IPS DF 4.7 (cell line): ENCODE data around the gene ARHGEF19.

ENCODE experiments used
- DNase-seq: peaks from one replicate; pipeline ENCODE4 v3.0.0-alpha.2; 2013; ENCODE audit warnings: low spot score; ENCODE audit errors: extremely low read depth

ARHGEF19 gene

GRCh38 chr1:16244650-16245285, 32.3 kb upstream of the ARHGEF19 start:
- DNase-seq, result no peak

GRCh38 chr1:16243936-16244649, 31.6 kb upstream of the ARHGEF19 start:
- no peak for DNase-seq

DNA sequence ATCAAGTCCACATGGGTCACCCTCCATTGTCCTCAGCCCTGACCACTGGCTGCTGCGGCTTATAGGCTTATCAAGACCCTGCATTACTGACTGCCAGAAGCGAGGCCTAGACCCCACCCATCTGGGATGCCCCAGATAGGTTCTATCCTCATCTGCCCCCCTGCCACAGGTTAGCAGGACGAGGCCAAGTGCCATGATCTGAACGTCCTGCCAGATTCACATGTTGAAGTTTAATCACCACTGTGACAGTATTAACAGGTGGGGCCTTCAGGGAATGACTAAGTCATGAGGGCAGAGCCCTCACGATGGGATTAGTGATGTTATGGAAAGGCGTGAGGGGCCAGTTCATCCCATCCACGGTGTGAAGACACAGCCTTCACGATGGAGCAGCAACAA, 30.8 kb upstream of the ARHGEF19 start:
- DNase-seq, result no peak

- no peak for DNase-seq
These were observed 30.2 kb upstream of the ARHGEF19 start for GRCh38 chr1:16242556-16243214.

GRCh38 chr1:16241221-16241708, 28.8 kb upstream of the ARHGEF19 start:
- DNase-seq, result no peak

DNA sequence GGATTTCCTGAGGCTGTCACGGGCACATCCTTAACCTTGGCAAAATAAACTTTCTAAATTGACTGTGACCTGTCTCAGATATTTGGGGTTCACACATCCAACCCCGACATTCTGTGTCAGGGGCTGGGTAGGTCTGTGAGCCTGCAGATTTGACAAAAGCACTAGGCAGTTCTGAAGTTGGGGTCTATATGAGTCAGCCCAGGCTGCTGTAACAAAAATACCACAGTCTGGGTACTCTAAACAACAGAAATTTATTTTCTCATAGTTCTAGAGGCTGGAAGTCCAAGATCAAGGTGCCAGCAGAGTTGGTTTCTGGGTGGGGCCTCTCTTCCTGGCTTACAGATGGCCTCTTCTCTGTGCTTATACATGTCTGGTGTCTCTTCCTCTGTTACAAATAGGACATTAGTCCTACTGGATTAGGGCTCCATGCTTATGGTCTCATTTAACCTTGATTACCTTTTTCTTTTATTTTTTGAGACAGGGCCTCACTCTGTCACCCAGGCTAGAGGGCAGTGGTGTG, 27.6 kb upstream of the ARHGEF19 start:
- no peak for DNase-seq

DNA sequence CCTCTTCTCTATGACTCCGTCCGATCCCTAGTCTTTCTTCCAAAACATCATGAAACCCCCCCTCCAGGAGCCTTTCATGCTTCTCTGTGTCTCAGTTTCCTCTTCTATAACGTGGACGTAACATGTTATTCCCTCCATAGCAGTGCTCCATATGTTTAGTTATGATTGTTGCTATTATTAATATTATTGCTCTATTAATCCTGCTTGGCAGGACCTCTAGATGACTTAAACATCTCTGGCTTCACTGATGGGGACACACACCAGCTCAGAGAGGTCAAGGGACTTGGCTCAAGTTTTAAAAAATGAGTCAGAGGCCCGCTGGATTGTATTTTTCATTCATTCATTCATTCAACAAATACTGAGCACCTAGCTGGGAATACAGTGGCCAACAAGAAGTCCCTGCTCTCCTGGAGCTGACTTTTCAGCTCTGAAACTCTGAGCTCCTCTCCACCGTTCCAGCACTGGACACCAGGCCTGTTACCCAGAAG, 24.9 kb upstream of the ARHGEF19 start:
- no peak for DNase-seq

- DNase-seq, result no peak
These were observed 24.3 kb upstream of the ARHGEF19 start, which contains the start of gene CPLANE2 for GRCh38 chr1:16236511-16237342. TSS of gene CPLANE2 (minus strand) at chr1:16237183. CDS start at chr1:16236742, 441 bp downstream.

DNA sequence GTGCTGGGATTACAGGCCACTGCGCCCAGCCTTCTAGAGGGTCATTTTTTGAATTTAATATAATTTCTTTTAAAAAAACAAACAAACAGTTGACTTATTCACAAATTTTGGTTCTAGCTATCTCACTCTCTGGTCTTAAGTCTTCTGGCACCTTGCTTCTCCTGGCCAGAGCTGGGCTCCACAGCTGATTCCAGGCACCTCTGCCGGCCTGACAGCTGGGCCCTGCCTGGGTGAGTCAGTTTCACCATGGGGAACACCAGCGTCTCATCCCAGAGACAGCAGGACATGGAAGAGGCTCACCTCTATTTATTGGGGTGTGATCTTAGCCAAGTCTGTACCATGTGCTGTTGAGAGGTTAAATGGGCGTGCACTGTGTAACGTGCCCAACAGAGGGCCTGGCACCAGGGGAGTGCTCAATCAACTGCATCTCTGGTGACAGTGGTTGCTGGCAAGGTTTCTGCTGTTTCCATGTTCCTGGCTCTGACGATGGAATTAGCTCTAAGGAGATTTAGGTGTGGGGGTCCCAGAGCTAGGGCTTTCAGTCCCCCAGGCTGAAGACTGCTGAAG, 23.6 kb upstream of the ARHGEF19 start:
- DNase-seq, result no peak

DNA sequence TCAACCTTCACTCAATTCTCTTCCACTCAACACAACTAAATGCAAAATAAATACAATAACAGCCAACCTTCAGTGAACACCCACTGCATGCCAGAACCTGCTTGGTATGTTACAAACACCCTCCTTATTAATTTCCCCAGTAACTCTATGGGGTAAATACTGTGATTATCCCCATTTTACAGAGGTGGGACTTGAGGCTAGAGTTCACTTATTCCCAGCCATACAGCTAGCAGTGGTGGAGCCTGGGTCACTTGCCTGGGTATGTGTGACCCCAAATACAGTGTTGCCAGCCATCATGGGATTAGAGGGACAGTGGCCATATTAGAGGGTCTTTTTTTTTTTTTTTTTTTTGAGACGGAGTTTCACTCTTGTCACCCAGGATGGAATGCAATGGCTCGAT, 22.9 kb upstream of the ARHGEF19 start:
- no peak for DNase-seq

GRCh38 chr1:16233431-16233830, 21.0 kb upstream of the ARHGEF19 start:
- no peak for DNase-seq

DNA sequence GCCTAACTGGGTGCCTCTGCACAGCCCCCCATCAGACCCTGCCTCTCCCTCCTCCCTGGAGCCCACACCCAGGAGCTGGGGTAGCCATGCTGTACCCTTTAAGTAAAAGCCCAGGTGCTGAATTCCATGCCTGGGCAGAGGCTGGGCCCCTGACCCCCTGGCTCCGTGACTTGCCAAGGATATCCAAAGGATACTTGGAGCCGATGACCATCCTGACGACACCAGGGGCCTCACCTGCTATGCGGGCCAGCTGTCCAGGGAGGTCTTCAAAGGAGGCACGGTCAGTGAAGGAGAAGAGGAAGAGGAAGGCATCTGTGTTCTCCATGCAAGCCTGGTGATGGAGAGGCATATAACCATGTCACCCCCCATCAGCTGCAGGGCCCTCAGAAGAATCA, 19.9 kb upstream of the ARHGEF19 start:
- no peak for DNase-seq

DNA sequence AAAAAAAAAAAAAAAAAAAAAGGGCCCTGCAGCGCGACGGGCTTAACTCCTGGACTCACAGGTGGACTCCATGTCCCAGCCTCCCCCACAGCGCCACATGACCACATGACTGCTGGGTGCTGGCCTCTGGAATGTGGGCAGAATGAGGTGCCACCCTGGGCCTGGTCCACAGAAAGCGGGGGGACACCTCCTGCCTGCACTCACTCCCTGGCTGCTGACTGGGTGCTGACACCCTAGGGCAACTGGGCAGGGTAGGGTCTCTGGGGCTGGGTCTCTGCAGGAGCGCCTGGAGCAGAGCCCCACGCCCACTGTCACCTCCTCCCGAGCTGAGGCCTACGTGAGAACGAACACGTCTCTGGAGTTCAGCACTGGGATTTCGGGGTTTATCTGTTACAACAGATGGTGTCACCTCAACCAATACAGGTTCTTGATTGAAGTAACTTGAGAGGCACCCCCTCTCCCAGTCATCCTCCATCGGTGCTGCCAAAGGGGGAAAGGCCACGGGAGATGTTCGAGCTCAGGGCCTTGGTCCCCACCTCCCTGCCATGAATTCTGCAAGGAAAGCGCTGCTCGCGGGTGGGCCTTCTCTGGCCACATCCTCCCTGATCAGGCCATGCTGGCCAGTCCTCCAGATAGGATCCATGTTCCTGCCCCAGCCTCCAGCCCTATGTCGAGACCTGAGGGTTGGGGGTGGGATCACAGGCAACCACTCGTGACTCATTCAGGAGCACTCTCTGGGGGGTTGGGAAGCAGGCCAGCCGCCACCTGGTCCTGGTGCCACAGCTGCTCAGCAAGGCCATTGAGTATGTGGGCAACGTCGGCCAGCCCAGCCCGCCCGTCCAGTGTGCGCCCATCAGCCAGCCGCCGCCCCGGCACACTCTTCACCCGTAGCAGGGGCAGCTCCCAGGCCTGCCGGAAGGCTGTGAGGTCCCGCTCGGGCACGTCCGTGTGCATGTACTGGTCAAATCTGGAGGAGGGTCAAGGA, 19.2 kb upstream of the ARHGEF19 start:
- DNase-seq, result no peak

GRCh38 chr1:16230744-16231143, 18.3 kb upstream of the ARHGEF19 start:
- no peak for DNase-seq

DNA sequence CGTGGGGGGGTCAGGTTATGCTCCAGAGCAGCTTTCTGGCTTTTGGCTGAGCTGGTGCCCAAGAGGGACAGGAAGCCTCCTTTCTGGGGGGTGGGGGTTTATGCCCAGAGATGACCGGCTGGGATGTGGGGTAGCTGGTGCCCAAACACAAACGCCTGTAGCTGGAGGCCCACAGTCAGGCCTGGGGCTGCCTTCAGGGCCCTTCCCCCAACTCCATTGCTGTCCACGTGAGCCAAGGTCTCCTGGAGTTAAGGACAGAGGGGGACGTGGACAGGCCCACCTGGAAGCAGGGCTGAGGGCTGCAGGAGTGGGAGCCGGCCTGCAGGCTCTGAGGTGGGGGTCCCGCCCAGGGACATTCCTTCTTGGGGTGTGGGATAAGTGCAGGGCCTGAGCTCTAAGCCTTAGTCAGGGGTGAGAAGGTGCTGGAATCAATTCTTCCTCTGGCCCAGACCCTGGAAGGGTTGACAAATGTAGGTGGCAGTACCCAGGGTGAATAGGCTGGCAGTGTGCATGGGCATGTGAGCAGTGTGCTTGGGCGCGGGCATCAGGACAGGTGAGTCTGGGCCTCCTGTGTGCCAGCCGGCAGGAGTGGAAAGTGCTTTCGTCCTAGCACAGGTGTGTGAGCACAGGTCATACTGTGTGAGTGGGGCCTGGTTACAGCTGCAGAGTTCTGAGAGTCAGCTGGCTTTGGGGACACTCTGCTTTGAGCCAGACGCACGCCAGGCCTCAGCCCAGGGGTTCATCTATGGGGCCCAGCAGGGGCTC, 17.7 kb upstream of the ARHGEF19 start:
- no peak for DNase-seq

- DNase-seq, result no peak
These were observed 14.2 kb upstream of the ARHGEF19 start for GRCh38 chr1:16226490-16227179.

DNA sequence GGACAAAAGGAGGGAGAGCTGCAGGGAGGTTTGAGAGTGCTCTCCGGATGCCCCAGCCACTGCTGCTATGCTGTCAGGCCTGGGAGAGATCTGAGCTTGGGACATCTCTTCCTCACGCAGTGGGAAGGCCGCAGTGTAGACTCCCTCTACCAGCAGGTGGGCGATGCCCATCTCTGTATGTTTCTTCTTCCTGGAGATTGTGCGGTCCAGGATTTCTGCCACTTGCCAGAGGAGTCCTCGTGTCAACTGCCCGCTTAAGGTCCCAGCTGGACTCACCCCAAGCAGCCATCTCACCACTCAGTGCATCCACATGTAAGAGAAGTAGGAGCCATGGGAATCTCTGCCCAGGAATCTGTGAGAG, 13.7 kb upstream of the ARHGEF19 start:
- DNase-seq, result no peak

DNA sequence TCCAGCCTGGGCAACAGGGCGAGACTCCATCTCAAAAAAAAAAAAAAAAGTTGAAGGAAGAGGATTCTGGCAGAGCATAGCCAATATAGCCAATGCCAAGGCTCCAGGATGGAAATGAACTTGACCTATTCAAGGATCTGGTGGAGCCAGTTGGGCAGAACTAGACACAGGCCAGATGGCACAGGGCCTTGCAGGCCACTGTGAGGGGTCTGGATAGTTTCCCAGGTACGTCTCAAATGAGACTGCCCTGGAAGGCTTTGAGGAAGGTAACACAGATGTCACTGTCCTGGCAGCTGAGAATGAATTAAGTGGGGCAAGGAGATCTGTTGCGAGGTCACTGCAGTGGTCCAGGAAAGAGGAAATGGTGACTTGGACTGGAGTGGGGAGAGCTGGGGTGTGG, 12.0 kb upstream of the ARHGEF19 start:
- no peak for DNase-seq
